NCI-H1048 (cell line): ENCODE results near the gene RTL1.

Experiments
- DNase-seq: peaks from one replicate; lab custom pipeline; 2025; lab: John Stamatoyannopoulos, UW

Gene RTL1

DNA sequence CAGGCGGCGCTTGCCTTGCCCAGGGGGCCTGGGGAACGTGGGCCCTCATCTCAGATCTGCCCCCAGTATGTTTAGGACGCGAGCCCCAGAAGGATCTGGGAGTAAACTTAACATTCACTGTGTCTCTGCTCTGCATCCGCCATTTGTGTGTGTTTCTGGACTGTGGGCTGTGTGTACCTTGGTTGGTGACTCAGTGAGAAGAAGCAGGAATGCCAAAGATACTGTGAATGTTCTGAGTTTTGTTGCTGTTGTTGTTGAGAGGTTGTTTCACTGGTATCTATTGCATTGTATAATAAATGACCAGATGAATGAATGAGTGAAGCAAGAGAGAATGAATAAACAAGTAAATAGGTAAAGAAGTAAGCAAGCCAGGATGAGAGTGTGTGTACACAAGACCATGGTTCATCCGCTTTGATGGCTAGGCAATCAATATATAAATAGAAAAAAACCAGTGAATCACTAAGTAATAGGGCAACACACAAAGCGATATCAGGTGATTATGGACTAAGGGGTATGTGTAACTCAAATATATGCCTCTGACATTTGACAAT, 57.1 kb downstream of the RTL1 start:
- DNase-seq: no peak

DNA sequence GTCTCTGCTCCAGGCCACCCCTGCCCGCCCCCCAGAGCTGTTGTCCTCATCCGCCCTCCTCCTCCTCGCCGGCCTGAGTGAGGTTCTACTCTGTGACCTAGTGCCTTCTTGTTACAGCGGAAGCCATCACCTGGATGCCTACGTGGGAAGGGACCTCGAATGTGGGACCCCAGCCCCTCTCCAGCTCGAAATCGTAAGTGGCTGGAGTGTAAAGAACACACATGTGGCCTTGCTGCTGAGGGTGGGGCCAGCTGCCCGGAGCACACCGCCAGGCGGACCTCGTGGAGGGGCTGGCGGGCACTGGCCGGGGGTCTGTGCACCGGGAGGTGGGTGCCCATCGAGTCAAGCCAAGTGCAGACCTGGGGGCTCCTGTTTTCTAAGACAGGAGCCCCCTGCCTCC, 58.2 kb downstream of the RTL1 start:
- no peak for DNase-seq

DNA sequence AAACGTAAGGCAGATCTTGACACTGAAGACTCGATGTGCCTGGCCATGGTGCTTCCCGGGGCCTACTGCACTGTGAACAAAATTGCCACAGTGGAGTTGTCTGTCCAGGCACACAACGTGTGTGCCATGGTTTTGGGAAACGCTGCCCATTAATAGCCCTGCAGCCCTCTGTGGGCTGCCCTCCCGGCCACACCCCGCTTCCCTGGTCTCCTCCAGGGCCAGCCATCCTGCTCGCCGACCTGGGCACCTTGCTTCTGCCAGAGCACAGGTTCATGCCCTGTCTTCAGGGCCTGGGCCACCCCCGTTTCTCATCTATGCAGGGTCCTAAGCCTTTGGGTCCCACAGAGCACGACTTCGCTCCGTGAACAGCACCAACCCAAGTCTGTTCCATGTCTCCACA, 58.7 kb downstream of the RTL1 start:
- no peak for DNase-seq

DNA sequence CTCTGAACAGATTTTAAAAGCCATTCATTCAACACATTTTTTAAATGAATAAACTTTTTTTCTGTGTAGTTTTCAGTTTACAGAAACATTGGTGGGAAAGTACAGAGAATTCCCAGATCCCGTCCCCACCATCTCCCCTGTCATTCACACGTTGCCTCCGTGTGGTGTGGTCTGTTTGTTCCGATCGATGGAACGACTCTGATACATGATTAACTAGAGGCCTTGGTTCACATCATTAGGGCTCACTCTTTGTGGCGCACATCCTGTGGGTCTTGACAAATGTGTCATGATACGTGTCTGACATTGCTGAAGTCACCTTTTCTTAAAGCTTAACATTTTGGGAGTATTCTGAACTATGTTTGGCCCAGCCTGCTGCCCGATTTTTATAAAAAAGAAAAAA, 59.1 kb downstream of the RTL1 start:
- DNase-seq: no peak

DNA sequence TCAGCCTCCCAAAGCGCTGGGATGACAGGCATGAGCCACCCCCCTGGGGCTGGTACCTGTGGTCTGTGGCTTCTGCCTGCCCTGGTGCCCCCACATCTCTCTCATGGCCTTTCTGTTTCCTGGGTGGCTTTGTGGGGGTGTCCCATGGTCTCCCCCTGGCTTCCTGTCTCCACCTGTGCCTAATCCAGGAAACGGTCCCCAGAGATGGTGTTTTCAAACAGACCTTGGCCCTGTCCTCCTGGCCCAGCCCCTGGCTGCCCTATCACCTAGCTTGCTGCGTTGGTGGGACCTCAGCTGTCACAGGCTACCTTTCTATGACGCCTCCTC, 59.5 kb downstream of the RTL1 start:
- DNase-seq: no peak

DNA sequence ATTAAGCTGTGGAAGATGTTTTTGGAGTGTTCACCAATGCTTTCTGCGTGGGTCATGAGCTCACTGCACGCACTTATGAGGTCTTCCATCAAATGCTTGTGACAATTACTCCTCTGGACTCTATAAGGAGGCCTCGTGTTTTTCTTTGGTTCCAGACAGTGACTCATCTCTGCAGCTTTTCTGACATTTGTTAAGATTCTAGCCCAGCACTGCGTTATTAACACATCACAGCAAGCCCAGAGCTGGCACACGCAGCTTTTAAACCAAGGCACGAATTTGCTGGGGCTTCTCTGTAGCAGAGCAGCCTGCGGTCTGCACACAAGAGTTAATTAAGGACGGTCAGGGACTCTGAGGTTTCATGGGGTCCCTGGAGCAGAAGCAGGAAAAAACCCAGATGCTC, 60.7 kb downstream of the RTL1 start:
- no peak for DNase-seq

DNA sequence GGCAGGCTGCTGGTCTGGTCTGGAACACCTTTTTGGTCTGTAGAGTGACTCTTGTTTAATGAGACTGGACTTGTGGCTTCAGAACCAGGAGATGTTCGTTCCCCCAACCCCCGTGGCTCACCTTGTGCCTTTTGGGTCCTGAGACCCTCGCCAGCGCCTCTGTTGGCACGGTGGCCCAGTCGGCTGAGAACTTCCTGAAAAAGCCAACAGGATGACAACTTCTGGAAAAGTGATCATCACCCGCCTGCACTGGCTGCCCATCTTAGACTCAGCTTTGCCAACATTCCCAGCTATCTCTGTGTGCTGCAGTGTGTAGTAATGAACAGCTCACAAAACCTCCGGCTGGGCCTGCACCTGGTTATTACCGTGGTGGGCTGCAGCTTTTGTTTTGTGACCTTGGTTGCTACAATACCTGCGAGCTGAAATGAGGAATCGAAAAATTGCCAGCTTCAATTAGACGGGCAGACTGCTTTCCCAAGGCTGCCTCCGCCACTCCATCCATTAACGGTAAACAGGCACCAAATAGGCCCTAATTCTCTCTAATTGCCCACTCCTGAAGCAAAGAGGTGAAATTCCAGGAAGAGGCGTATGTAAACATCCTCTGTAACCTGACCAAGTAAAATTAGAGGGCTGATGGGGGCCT, 61.6 kb downstream of the RTL1 start:
- no peak for DNase-seq

DNA sequence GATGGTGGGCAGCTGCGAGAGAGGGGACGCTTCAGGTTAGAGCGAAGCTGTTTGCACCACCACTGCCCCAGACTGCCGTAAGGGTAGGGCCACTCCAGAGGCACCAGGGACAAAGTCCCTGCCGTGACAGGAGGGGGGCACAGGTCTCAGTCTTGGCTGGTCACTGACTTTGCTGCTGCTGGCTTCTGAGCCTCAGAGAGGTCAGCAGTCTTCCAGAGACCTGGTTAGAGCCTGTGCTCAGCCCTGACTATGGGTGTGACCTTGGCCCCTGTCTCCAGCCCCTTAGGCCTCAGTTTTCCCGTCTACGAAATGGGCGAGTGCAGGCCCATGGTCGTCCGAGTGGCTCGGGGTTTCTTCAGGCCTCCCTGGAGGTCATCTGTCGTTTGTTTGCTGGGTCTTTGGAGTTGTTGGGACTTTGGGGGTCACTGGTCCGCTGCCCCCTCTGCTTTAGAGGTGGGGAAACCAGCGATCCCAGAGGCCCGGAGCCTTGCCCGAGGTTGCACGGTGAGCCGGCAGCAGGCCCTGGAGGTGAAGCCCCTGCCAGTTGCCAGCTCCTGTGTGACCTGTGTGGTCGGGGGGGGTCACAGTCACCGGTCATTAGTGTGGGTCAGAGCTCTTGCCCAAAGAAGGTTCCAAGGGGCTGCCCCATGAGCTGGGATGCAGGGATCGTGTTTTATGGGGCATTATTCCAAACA, 62.3 kb downstream of the RTL1 start:
- DNase-seq: no peak

DNA sequence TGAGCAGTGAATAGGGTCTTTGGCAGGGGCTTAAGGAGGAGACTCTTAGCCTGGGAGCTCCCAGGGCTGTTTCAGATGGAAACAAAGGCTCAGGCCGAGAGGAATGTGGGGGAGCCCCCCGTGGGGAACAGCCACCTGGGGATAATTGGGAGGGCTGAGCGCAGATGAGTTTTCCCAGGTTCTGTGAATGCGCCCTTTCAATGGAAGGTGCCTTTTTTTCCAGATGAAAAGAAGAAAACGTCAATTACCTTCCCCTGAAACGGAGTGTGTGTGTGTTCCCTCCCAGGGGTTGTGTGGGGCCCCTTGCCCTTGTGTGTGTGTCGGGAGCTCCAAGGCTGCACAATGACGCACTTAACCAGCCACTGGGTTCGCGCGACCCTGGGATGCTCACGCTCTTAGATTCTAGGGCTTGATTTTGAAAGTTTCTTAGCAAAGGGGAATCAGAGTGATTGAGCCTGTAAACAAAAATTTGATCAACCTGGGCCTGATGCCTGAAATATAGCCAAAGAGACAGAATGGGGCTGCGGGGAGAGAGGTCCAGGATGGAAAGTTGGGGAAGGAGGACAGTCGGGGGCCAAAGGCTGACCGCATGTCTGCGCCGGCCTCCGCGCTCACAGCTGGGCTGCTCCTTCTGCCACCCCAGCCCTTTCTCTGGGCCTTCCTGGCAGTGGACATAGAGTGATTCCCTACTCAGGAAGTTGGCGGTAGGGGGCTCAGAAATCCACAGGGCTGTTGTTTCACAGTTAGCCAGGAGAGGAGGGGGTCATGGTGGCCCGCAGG, 63.0 kb downstream of the RTL1 start:
- DNase-seq: no peak

DNA sequence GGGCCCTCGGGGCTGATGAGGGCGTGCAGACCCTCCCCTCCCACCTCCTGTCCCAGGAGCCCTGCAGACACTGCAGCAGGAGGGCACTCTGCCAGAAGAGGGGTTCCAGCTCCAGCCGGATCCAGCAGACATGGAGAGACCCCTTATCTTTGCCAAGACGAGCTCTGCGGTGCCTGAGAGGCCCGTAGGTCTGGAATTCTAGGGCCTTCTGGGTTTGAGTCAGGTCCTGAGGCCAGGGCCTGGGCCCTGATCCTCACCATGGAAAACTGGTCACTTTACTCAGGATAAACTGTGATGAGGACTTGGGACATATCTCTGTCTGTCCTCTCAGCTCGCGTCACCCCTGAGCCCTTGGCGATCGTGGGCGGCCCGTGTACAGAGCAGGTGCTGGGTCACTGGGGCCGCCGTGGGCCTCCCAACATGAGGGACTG, 63.8 kb downstream of the RTL1 start:
- DNase-seq: no peak

DNA sequence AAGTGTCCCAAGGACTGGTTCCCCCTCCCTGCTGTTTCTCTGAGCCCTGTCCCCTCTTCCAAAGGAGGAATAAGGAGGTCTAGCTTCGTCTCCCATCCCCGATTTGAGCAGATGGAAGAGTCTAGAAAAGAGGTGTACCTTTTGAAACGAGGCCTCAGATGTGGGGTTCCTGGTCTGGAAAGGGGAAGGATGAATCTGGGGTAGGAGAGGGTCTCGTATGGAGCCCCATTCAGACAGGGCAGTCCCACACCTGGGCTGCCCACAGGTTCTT, 64.3 kb downstream of the RTL1 start:
- no peak for DNase-seq

DNA sequence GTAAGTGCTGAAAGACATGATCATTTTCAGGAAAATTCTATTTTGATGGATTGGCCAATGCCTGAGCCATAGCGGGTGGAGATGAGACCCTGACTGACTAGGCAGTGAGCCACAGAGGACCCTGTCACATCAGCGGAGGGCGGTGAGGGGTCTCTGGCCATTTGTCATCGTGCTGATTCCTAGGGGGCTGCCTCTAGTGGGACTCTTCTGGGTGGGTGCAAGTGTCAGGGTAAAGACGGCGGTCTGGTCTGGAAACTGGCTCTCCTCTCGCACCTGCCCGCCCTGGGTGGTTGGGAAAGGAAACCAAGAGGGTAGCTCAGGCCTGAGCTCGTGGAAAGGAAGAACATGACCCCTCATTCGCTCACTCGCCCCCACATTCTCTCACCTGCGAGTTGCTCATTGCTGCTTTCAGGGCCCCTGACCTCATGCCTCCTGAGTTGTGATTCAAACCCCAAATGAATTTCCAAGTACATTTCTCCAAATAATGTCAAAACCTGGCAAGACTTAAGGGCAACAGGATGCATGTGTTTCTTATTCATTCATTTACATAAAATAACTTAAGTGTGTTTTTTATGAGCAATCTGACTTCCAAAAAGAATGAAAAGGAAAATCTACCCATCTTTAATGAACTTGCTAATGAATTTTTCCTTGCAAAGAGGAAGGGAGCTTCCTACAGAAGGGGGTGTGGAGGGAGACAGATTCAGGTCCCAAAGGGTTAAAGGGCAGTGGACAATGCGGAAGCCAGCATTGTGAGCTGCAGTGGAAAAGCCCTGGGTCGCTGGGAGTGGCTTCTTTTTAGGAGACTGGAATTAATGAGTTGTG, 64.8 kb downstream of the RTL1 start:
- no peak for DNase-seq

DNA sequence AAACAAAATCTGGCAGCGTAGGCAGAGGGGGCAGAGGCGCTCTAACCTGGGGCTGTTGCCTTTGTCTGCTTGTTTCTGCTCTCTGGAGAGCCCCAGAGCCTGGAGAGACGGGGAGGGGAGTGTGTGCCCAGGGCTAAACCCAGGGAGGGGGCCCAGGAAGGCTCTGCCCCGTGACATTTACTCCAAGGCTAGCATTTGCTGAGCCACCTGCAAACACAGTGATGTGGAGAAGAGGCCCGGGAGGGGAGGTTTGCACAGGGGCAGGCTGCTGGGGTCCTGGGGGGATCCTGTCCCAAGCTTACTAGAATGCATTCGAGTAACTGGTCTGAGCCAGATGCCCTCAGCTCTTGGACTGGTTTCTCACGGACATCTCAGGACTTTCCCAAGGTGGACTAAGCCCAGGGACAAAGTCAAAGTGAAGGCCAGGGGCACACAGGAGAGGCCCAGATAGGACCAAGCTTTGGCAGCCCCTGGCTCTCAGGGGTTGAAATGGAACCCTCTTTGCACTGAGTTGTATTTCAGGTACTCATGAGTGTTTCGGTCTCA, 65.6 kb downstream of the RTL1 start:
- no peak for DNase-seq

DNA sequence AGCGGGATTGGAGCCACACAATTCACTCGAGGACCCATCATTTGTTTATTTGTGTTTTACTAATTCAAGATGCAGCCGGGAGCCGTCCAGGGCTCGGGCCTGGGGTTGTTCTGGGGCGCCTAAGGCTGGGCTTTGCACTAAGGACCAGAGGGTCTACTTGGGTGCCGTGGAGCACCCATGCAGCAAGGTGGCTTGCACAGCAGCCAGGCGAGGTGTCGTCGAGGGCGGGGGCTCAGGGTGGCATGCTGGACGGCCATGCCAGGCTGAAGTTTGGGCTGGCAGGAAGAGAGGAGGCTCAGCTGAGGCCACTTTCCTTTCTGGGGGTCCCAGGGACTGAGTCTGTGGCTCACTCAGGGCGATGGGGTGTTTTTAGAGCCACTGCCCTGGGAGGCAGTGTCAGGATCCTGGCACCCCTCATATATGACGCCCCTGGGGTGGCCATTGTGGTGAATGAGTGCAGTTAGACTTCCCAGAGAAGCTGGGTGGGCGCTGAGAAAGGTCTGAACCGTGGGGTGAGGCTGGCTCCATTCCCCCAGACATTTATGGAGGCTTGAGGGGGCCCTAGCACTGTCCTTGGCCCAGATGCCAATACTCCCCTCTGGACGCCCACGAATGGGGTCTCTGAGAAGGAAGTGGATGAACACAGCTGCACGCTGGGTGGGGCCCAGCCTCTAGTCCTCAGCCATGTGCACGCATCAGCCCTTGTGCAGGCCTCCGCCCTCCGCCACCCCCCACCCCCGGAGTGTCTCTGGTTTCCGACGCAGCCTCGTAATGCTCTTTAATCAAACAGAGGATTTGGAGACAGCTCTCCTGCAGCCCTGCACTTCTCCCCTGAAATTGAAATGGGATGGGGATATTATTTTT, 66.3 kb downstream of the RTL1 start:
- DNase-seq: no peak

DNA sequence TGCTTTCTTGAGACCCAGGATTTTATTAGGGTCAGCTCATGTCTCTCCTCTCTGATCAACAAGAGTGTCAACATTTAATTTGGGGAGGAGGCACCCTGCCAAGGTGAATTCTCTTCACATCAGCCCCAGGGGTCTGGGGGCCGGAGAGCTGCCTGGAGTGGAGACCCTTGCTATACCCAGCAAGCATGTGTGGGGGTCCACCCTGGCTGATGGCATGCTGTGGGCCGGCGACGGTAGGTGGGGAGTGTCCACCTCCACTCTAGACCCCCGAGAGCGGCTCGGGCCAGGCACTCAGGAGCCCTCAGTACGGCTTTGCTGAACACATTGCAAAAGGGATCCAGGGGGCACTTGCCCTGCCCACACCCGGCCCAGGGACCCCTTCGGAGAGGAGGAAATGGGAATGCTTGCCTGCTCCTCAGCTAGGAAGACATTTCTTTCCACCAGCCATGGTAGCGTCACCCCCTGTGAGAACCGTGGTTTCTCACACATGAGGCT, 67.2 kb downstream of the RTL1 start:
- no peak for DNase-seq

DNA sequence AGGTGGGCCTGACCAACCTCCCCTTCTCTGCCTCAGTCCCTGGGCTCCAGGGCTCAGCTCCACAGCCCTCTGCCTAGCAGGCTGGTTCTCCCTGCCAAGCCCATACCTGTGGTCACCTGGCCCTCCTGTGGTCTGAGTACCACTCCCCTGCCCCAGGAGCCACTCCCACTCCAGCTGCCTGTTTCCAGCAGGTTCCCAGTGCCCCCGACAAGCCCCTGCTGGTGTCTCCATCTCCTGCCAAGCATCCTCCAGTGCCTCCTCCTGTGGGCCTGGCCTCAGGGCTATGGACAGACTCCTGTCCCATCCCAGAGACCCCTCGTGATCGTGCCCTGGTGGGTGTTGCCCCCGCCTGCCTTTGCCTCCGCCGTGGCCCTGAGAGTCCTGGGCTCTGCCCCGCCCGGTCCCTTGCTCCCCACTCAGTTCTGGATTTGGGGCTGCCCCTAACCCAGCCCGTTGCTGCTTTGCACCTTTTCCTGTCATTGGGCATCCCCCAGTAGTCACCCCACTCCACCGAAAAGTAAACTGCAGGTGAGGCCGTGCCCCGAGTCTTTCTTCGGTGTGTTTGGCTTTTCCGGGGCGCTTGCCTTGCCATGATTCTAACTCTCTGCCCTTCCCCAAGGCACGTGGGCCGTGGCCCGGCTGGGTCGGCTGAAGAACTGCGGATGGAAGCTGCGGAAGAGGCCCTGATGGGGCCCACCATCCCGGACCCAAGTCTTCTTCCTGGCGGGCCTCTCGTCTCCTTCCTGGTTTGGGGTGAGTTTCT, 67.8 kb downstream of the RTL1 start:
- no peak for DNase-seq

DNA sequence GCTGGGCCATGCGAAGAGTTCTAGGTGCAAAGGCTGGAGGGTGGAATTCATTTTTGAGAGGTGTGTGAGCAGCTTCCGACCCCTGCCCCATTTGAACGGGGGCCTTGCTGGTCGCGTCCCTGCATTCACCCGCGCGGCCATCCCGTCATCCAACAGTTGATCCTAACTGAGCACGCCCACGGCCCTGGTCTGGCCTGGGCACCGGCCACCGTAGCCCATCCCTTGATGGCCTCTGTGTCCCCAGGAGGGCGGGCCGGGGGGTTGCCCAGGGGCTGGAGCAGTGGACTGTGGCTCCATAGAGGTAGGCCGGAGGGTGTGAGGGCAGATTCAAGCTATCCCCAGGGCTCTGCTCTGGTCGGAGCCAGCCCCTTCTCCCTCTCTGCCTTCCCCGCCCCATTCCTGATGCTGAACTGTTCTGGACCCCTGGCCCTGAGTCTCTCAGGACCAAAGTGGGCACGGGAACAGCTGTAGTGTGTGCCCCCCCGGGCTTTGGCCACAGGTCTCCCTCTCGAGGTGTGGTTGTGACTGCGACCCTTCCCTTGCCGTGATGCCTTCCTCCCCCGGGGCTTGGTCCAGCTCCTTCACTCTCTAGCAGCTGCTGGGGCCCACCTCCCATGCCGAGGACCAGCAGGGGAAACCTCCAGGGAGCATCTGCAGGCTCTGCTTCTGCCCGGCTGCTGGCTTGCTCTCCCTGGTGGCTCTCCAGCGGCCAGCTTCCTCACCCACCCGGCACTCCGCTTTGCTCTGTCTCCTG, 68.6 kb downstream of the RTL1 start:
- no peak for DNase-seq

DNA sequence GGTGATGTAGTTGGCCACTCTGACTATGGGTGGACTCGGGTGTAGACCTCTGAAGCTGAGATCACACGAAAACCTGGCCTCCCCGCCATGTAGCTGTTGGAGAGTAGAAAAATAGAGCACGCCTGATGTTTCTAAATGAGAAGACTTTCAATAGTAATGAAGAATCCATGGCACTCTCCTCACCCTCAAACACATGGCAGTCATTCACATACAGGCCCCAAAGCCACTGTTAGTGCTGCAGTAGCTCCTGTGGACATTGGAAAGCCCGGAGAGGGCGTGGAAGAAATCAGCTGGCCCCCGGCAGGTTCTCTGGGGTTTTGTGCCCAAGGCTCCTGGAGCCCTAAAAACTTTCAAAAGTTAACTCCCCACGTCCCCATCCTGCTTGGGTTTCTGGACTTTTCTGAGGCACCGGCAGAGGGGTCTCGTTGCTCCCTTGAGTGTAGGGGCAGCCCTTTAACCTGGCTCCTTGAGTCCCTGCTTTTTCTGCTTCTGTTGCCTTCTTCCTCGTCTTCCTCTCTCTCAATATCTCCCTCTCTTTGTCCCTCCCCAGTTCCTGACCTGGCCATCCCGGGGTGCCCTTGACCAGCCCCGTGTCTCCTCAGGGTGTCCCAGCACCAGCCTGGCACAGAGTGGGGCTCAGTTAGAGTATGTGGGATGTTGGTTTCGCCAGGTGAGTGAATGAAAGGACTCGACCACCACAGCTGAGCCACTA, 69.3 kb downstream of the RTL1 start:
- no peak for DNase-seq
